Esophagus muscularis mucosa (tissue), 4 donors: ENCODE data around the gene GPX6.

Experiments used
- CTCF ChIP-seq, 3 experiments: fragments of 200-600 bp in 2 of 3; fragments of 450-650 bp in 1 of 3; sonication (generic) in 2 of 3; IDR thresholded peaks; one replicate each; pipeline ENCODE4 v1.5.1; 2017 to 2019; ENCODE audit warnings: antibody characterized with exemption in 3 of 3, mild to moderate bottlenecking in 2 of 3, moderate library complexity in 1 of 3
- EP300 ChIP-seq: sonication (generic); formaldehyde crosslinking; IDR thresholded peaks from one replicate; pipeline ENCODE4 v1.6.1; 2017; ENCODE audit warnings: antibody characterized with exemption
- POLR2AphosphoS5 ChIP-seq, 2 donors: sonication (generic); formaldehyde crosslinking; IDR thresholded peaks; one replicate each; pipeline ENCODE4 v1.6.1; 2017; ENCODE audit warnings: antibody characterized with exemption in 2 of 2

- TF ChIP-seq CTCF (IDR thresholded peaks at IDR 0.05), result no peak
- no peak for TF ChIP-seq EP300
- no peak for TF ChIP-seq POLR2AphosphoS5 (IDR thresholded peaks at IDR 0.05)
These were observed 39.5 kb upstream of the GPX6 start for GRCh38 chr6:28555136-28555535.
